HepG2 (cell line): ENCODE data around the gene SLC2A14. TPM values are rescaled to one million over a fixed set of nuclear protein-coding genes. Genes with fewer than 3 reads are reported as not detected.

ENCODE experiments used
- CEBPB ChIP-seq: IDR thresholded peaks from 2 replicates; pipeline ENCODE4 v1.6.1; 2011; ENCODE audit warnings: low read depth, low read length, improper control_type of control experiment, borderline replicate concordance
- CSRNP2 ChIP-seq: sonication (generic); formaldehyde crosslinking; conservative IDR thresholded peaks from 2 replicates; pipeline ENCODE4 v1.8.0; 2022; ENCODE audit warnings: low read depth, missing genetic modification reagents
- FOXA3 ChIP-seq: IDR thresholded peaks from 2 replicates; pipeline ENCODE4 v1.6.1; 2016; ENCODE audit warnings: missing genetic modification reagents, missing compliant biosample characterization
- MZF1 ChIP-seq: sonication (generic); formaldehyde crosslinking; IDR thresholded peaks from 2 replicates; pipeline ENCODE4 v1.8.1; 2023; ENCODE audit warnings: mild to moderate bottlenecking, missing genetic modification reagents, borderline replicate concordance
- PCBP1 ChIP-seq: fragments of 200-400 bp; formaldehyde crosslinking; IDR thresholded peaks from 2 replicates; pipeline ENCODE4 v1.6.1; 2017; ENCODE audit warnings: mild to moderate bottlenecking, low read depth, low read length, borderline replicate concordance
- POGZ ChIP-seq: sonication (generic); formaldehyde crosslinking; IDR thresholded peaks from 2 replicates; pipeline ENCODE4 v1.4.0; 2020; ENCODE audit warnings: mild to moderate bottlenecking, missing genetic modification reagents
- SOX6 ChIP-seq, 2 experiments: fragments of 450-650 bp in 1 of 2; sonication (generic) in 1 of 2; formaldehyde crosslinking in 1 of 2; IDR thresholded peaks; 2 replicates each; pipeline versions ENCODE4 v1.4.0 to v1.6.1; 2017 to 2020; ENCODE audit warnings: antibody characterized with exemption in 1 of 2, mild to moderate bottlenecking in 1 of 2, missing genetic modification reagents in 1 of 2
- ZNF3 ChIP-seq: IDR thresholded peaks from 2 replicates; pipeline ENCODE4 v1.7.0; 2017; ENCODE audit warnings: inconsistent platforms
- ZNF484 ChIP-seq: sonication (generic); formaldehyde crosslinking; IDR thresholded peaks from 2 replicates; pipeline ENCODE4 v1.5.1; 2020; ENCODE audit warnings: mild to moderate bottlenecking, low read depth, missing genetic modification reagents, borderline replicate concordance
- ZNF75D ChIP-seq: sonication (generic); formaldehyde crosslinking; IDR thresholded peaks from 2 replicates; pipeline ENCODE4 v1.8.1; 2023; ENCODE audit warnings: missing genetic modification reagents, mild to moderate bottlenecking, borderline replicate concordance
- ZXDC ChIP-seq: sonication (generic); formaldehyde crosslinking; IDR thresholded peaks from 2 replicates; pipeline ENCODE4 v1.5.0; 2020; ENCODE audit warnings: mild to moderate bottlenecking, missing genetic modification reagents
- polyA plus RNA-seq, 8 experiments: library from polyadenylated mRNA; depleted of rRNA in 3 of 8; stranded (reverse) in 7 of 8; unstranded in 1 of 8; fragments of >200 nt; fragmentation: Illumina TruSeq in 4 of 8; extraction: Trizol in 4 of 8; gene quantifications; 2 replicates each; pipeline versions ENCODE4 v1.2.1 to v1.2.3, GENCODE V29; 2011 to 2016; ENCODE audit warnings: low read depth in 4 of 8, missing spikeins in 1 of 8, mixed read lengths in 1 of 8; ENCODE audit not compliant: insufficient read depth in 1 of 8
- total RNA-seq, 5 experiments: library from RNA; depleted of rRNA; stranded (reverse); fragments of >200 nt; fragmentation: Illumina TruSeq; extraction: Trizol; gene quantifications; 2 replicates each; pipeline ENCODE4 v1.2.3, GENCODE V29; 2016; ENCODE audit warnings: low read depth in 1 of 5
- TF ChIP-seq, protein P1 (sequence below): sonication (generic); formaldehyde crosslinking; IDR thresholded peaks from 2 replicates; pipeline ENCODE4 v1.5.0; 2020; ENCODE audit warnings: missing genetic modification reagents
- TF ChIP-seq, protein P2 (sequence below): sonication (generic); formaldehyde crosslinking; IDR thresholded peaks from 2 replicates; pipeline ENCODE4 v1.4.0; 2020; ENCODE audit warnings: missing genetic modification reagents, borderline replicate concordance
- TF ChIP-seq, protein P3 (sequence below), 2 experiments: IDR thresholded peaks; 2 replicates each; pipeline ENCODE4 v1.6.1; 2011 to 2012; ENCODE audit warnings: low read length in 2 of 2, borderline replicate concordance in 1 of 2, low read depth in 1 of 2, mild to moderate bottlenecking in 1 of 2, moderate library complexity in 1 of 2

Gene SLC2A14
- total and polyA plus RNA-seq, 2 of the 13 experiments (the other 11 are each of a cell fraction or from before 2014, with no cell fraction given) = 7.7 to 39.0 TPM

DNA sequence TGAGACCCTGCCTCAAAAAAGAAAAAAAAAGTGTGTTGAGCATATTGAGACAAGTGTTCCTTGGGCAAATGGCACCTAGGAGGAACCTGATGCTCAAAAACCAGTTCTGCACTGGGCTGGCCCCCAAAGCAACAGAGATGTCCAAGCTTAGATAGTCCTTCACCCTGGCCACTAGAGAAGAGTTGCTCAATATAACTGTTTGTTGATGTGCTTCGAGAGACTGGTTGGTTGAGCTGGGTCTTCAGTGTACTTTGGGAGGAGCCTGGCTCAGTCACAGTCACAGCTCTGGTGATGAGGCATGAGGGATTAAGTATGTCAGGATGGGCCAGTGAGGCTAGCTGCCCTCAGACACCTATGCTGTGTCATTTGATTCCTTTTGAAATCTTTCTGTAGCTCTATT is 38.0 kb downstream of the SLC2A14 start (continued):
- no peak for TF ChIP-seq CSRNP2 (CRISPR knock-in tag)
- TF ChIP-seq, protein P1, sequence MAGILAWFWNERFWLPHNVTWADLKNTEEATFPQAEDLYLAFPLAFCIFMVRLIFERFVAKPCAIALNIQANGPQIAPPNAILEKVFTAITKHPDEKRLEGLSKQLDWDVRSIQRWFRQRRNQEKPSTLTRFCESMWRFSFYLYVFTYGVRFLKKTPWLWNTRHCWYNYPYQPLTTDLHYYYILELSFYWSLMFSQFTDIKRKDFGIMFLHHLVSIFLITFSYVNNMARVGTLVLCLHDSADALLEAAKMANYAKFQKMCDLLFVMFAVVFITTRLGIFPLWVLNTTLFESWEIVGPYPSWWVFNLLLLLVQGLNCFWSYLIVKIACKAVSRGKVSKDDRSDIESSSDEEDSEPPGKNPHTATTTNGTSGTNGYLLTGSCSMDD (CRISPR knock-in tag) = no peak
- peak; percentile 84 for TF ChIP-seq CEBPB
- TF ChIP-seq, protein P2, sequence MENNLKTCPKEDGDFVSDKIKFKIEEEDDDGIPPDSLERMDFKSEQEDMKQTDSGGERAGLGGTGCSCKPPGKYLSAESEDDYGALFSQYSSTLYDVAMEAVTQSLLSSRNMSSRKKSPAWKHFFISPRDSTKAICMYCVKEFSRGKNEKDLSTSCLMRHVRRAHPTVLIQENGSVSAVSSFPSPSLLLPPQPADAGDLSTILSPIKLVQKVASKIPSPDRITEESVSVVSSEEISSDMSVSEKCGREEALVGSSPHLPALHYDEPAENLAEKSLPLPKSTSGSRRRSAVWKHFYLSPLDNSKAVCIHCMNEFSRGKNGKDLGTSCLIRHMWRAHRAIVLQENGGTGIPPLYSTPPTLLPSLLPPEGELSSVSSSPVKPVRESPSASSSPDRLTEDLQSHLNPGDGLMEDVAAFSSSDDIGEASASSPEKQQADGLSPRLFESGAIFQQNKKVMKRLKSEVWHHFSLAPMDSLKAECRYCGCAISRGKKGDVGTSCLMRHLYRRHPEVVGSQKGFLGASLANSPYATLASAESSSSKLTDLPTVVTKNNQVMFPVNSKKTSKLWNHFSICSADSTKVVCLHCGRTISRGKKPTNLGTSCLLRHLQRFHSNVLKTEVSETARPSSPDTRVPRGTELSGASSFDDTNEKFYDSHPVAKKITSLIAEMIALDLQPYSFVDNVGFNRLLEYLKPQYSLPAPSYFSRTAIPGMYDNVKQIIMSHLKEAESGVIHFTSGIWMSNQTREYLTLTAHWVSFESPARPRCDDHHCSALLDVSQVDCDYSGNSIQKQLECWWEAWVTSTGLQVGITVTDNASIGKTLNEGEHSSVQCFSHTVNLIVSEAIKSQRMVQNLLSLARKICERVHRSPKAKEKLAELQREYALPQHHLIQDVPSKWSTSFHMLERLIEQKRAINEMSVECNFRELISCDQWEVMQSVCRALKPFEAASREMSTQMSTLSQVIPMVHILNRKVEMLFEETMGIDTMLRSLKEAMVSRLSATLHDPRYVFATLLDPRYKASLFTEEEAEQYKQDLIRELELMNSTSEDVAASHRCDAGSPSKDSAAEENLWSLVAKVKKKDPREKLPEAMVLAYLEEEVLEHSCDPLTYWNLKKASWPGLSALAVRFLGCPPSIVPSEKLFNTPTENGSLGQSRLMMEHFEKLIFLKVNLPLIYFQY (CRISPR knock-in tag) = no peak
- TF ChIP-seq ZXDC (CRISPR knock-in tag) = no peak
- no peak for TF ChIP-seq ZNF75D (CRISPR knock-in tag)
- TF ChIP-seq ZNF3 = peak; percentile 83
- TF ChIP-seq MZF1 = no peak
- no peak for TF ChIP-seq POGZ (CRISPR knock-in tag)
- 0 out of 2 replicates have a peak, but pooled peaks have one; percentile 18 for TF ChIP-seq FOXA3 (CRISPR knock-in tag)
- no peak for TF ChIP-seq ZNF484 (CRISPR knock-in tag)
- TF ChIP-seq SOX6 (IDR thresholded peaks at IDR 0.05) = no peak
- no peak for TF ChIP-seq SOX6 (CRISPR knock-in tag; IDR thresholded peaks at IDR 0.05)
- TF ChIP-seq, protein P3, sequence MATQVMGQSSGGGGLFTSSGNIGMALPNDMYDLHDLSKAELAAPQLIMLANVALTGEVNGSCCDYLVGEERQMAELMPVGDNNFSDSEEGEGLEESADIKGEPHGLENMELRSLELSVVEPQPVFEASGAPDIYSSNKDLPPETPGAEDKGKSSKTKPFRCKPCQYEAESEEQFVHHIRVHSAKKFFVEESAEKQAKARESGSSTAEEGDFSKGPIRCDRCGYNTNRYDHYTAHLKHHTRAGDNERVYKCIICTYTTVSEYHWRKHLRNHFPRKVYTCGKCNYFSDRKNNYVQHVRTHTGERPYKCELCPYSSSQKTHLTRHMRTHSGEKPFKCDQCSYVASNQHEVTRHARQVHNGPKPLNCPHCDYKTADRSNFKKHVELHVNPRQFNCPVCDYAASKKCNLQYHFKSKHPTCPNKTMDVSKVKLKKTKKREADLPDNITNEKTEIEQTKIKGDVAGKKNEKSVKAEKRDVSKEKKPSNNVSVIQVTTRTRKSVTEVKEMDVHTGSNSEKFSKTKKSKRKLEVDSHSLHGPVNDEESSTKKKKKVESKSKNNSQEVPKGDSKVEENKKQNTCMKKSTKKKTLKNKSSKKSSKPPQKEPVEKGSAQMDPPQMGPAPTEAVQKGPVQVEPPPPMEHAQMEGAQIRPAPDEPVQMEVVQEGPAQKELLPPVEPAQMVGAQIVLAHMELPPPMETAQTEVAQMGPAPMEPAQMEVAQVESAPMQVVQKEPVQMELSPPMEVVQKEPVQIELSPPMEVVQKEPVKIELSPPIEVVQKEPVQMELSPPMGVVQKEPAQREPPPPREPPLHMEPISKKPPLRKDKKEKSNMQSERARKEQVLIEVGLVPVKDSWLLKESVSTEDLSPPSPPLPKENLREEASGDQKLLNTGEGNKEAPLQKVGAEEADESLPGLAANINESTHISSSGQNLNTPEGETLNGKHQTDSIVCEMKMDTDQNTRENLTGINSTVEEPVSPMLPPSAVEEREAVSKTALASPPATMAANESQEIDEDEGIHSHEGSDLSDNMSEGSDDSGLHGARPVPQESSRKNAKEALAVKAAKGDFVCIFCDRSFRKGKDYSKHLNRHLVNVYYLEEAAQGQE (IDR thresholded peaks at IDR 0.05; ENCODE audit: borderline replicate concordance in 1 of 2, low read depth in 1 of 2, low read length in 2 of 2) = no peak
- TF ChIP-seq PCBP1 = no peak
